Type B pancreatic cell (in vitro differentiated cells): ENCODE data around the gene MARCHF3. TPM values are rescaled to one million over a fixed set of nuclear protein-coding genes. Genes with fewer than 3 reads are reported as not detected.
"Not testable (repeated sequence)": the region's sequence is repeated elsewhere in the genome, so short reads cannot be mapped to it uniquely, and the experiment has no call there.

Experiments used
- DNase-seq: peaks from one replicate; pipeline ENCODE4 v3.0.0; 2021; ENCODE audit warnings: mixed read lengths; ENCODE audit not compliant: unreplicated experiment; ENCODE audit errors: extremely low spot score
- H3K27ac Mint-ChIP-seq: 2 replicates; pipeline ENCODE4 v1.8.0; 2021; ENCODE audit warnings: mild to moderate bottlenecking, mixed read lengths
- H3K27me3 Mint-ChIP-seq: 2 replicates; pipeline ENCODE4 v1.8.0; 2021; ENCODE audit warnings: mixed read lengths
- H3K36me3 Mint-ChIP-seq: 2 replicates; pipeline ENCODE4 v1.8.0; 2021; ENCODE audit warnings: mixed read lengths
- H3K4me1 Mint-ChIP-seq: one replicate; pipeline ENCODE4 v1.8.0; 2021; ENCODE audit warnings: mixed read lengths; ENCODE audit not compliant: unreplicated experiment
- H3K4me3 Mint-ChIP-seq: 2 replicates; pipeline ENCODE4 v1.8.0; 2021; ENCODE audit warnings: mild to moderate bottlenecking, mixed read lengths
- H3K9me3 Mint-ChIP-seq: 2 replicates; pipeline ENCODE4 v1.8.0; 2021; ENCODE audit warnings: mixed read lengths
- CTCF ChIP-seq: fragments of 200-600 bp; sonication (generic); conservative IDR thresholded peaks from 2 replicates; pipeline ENCODE4 v1.5.0; 2021; ENCODE audit warnings: antibody characterized with exemption, mild to moderate bottlenecking
- total RNA-seq: library from RNA; stranded (reverse); gene quantifications from 2 replicates; pipeline ENCODE4 v1.2.1, GENCODE V29; 2021; ENCODE audit warnings: low replicate concordance

The MARCHF3 gene
- total RNA-seq, 1 donor from 2014 or later = 5.9 TPM

- Mint-ChIP-seq H3K27ac (no peak overlapping the region), H3K4me3 (no peak overlapping the region), H3K9me3 (peaks cover 17% of the 10 kb centered on the region), H3K36me3 (peaks cover 20% of the 10 kb centered on the region), H3K4me1 (peaks cover 22% of the 10 kb centered on the region), H3K27me3 (no peaks in the 10 kb centered on the region)
- no peak for TF ChIP-seq CTCF
- no peak for DNase-seq
These were observed 118.4 kb downstream of the MARCHF3 start for GRCh38 chr5:126911986-126912385.

GRCh38 chr5:126909856-126910255 is 120.5 kb downstream of the MARCHF3 start:
- no peak for TF ChIP-seq CTCF
- H3K4me1 Mint-ChIP-seq = peaks cover 19% of the 10 kb centered on the region
- no peaks in the 10 kb centered on the region for H3K27me3 Mint-ChIP-seq
- no peak for DNase-seq
- H3K36me3 Mint-ChIP-seq = peaks cover 20% of the 10 kb centered on the region
- peaks cover 17% of the 10 kb centered on the region for H3K9me3 Mint-ChIP-seq
- H3K4me3 Mint-ChIP-seq = no peak overlapping the region
- H3K27ac Mint-ChIP-seq = no peak overlapping the region

- H3K27ac Mint-ChIP-seq, H3K9me3 Mint-ChIP-seq, H3K36me3 Mint-ChIP-seq, DNase-seq, H3K4me3 Mint-ChIP-seq, H3K4me1 Mint-ChIP-seq, H3K27me3 Mint-ChIP-seq: not testable (repeated sequence)
These were observed 126.0 kb downstream of the MARCHF3 start for GRCh38 chr5:126904407-126904806.

DNA sequence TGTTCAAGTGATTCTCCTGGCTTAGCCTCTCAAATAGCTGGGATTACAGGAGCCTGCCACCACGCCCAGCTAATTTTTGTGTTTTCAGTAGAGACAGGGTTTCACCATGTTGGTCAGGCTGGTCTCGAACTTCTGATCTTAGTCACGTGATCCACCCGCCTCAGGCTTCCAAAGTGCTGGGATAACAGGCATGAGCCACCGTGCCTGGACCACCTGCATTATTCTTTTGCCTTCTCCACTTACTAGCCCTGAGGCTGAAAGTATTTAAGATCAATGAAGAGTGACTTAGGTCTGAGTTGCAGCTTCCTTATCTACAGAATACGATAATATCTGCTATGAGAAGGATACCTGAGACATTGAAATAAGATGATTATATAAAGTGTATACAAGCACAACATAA is 129.6 kb downstream of the MARCHF3 start:
- H3K9me3 Mint-ChIP-seq = no peaks in the 10 kb centered on the region
- H3K27ac Mint-ChIP-seq = no peak overlapping the region
- H3K27me3 Mint-ChIP-seq = no peaks in the 10 kb centered on the region
- no peak for DNase-seq
- H3K36me3 Mint-ChIP-seq = no peaks in the 10 kb centered on the region
- TF ChIP-seq CTCF = no peak
- no peaks in the 10 kb centered on the region for H3K4me1 Mint-ChIP-seq
- H3K4me3 Mint-ChIP-seq = no peak overlapping the region

- no peaks in the 10 kb centered on the region for H3K4me1 Mint-ChIP-seq
- H3K9me3 Mint-ChIP-seq = no peaks in the 10 kb centered on the region
- H3K36me3 Mint-ChIP-seq = no peaks in the 10 kb centered on the region
- no peak for DNase-seq
- TF ChIP-seq CTCF = no peak
- H3K4me3 Mint-ChIP-seq = no peak overlapping the region
- H3K27ac Mint-ChIP-seq = no peak overlapping the region
- H3K27me3 Mint-ChIP-seq = no peaks in the 10 kb centered on the region
These were observed 130.9 kb downstream of the MARCHF3 start for GRCh38 chr5:126899476-126899875.

DNA sequence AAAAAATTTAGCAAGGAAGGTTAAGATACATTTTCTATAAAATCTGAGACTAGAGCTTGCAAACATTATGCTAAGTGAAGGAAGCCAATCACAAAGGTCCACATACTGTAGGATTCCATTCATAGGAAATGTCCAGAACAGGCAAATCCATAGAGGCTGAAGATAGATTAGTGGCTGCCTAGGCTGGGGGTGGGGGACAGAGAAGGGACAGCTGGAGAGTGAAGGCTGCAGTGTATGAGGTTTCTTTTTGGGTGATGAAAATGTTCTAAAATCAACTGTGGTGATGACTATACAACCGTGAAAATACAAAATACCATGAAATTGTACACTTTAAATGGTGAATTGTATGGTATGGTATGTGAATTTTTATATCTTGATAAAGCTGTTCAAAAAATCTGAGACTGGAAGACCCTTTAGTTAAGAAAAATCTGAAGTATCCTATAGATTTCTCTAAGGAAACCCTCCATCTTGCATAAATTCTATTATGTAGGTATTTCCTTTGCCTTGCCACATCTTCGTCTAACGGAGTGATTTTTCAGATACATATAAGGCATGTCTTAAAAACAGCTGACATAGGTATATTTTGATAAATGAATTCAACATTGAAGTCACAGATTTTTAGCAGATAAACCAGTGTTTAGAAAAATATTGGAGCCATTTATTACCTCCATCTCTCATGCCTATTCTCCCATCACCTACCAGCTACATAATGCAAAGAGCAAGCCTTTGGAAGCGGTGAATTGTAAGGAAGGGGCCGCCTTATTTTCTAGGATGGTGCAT is 132.3 kb downstream of the MARCHF3 start:
- Mint-ChIP-seq H3K9me3 (no peaks in the 10 kb centered on the region), H3K36me3 (no peaks in the 10 kb centered on the region), H3K4me3 (no peak overlapping the region), H3K27ac (no peak overlapping the region), H3K4me1 (no peaks in the 10 kb centered on the region), H3K27me3 (no peaks in the 10 kb centered on the region)
- no peak for DNase-seq
- TF ChIP-seq CTCF = no peak
